ENCODE data around the gene KCNH5.

KCNH5 gene

GRCh38 chr14:63045234-63045611 is at the start of gene KCNH5:
Gene KCNH5, minus strand, starts transcription at chr14:63045458. Its CDS starts 272 bp downstream, at chr14:63045186.
- no peak for DNase-seq (ENCODE audit: low read depth, low spot score)

GRCh38 chr14:63091394-63091996 is 46.2 kb upstream of the KCNH5 start:
- DNase-seq (ENCODE audit: low read depth, low spot score), result no peak

GRCh38 chr14:63088865-63089264 is 43.6 kb upstream of the KCNH5 start:
- DNase-seq (ENCODE audit: low read depth, low spot score), result no peak

- no peak for DNase-seq (ENCODE audit: low read depth, low spot score)
Measured at GRCh38 chr14:63078569-63078968, 33.3 kb upstream of the KCNH5 start.

GRCh38 chr14:63076488-63076887 is 31.2 kb upstream of the KCNH5 start:
- DNase-seq (ENCODE audit: low read depth, low spot score), result no peak

GRCh38 chr14:63055631-63056030 is 10.4 kb upstream of the KCNH5 start:
- DNase-seq (ENCODE audit: low read depth, low spot score), result no peak

- no peak for DNase-seq (ENCODE audit: low read depth, low spot score)
Measured at GRCh38 chr14:63051992-63052391, 6.7 kb upstream of the KCNH5 start.

GRCh38 chr14:63051301-63051700 is 6.0 kb upstream of the KCNH5 start:
- DNase-seq (ENCODE audit: low read depth, low spot score), result no peak

- DNase-seq (ENCODE audit: low read depth, low spot score), result no peak
Measured at GRCh38 chr14:63050694-63051093, 5.4 kb upstream of the KCNH5 start.

GRCh38 chr14:63046339-63047268 is 1.3 kb upstream of the KCNH5 start:
- no peak for DNase-seq (ENCODE audit: low read depth, low spot score)

- DNase-seq (ENCODE audit: low read depth, low spot score), result no peak
Measured at GRCh38 chr14:63045612-63046320, 508 bp upstream of the KCNH5 start.

GRCh38 chr14:63039866-63040265 is 5.4 kb downstream of the KCNH5 start:
- no peak for DNase-seq (ENCODE audit: low read depth, low spot score)

- no peak for DNase-seq (ENCODE audit: low read depth, low spot score)
Measured at GRCh38 chr14:63032641-63033040, 12.6 kb downstream of the KCNH5 start.

GRCh38 chr14:63032076-63032475 is 13.2 kb downstream of the KCNH5 start:
- no peak for DNase-seq (ENCODE audit: low read depth, low spot score)

GRCh38 chr14:63030113-63030512 is 15.1 kb downstream of the KCNH5 start:
- no peak for DNase-seq (ENCODE audit: low read depth, low spot score)

GRCh38 chr14:63027719-63028118 is 17.5 kb downstream of the KCNH5 start:
- no peak for DNase-seq (ENCODE audit: low read depth, low spot score)

- no peak for DNase-seq (ENCODE audit: low read depth, low spot score)
Measured at GRCh38 chr14:63026491-63026890, 18.8 kb downstream of the KCNH5 start.

- DNase-seq (ENCODE audit: low read depth, low spot score), result no peak
Measured at GRCh38 chr14:63014621-63015020, 30.6 kb downstream of the KCNH5 start.

GRCh38 chr14:63012171-63012570 is 33.1 kb downstream of the KCNH5 start:
- no peak for DNase-seq (ENCODE audit: low read depth, low spot score)

GRCh38 chr14:63011623-63012022 is 33.6 kb downstream of the KCNH5 start:
- DNase-seq (ENCODE audit: low read depth, low spot score), result no peak

- no peak for DNase-seq (ENCODE audit: low read depth, low spot score)
Measured at GRCh38 chr14:63009495-63009894, 35.8 kb downstream of the KCNH5 start.

- no peak for DNase-seq (ENCODE audit: low read depth, low spot score)
Measured at GRCh38 chr14:63006531-63006930, 38.7 kb downstream of the KCNH5 start.

All from brain pericyte (primary cell).